RPMI7951 (cell line): ENCODE results near the gene SFT2D3. TPM values are rescaled to one million over a fixed set of nuclear protein-coding genes. Genes with fewer than 3 reads are reported as not detected.

Experiments used
- DNase-seq: peaks from one replicate; pipeline ENCODE4 v3.0.0-alpha.2; 2012; ENCODE audit warnings: low read depth
- total RNA-seq: library from RNA; depleted of rRNA; stranded (reverse); fragments of >200 nt; shearing (Covaris generic); gene quantifications from 2 replicates; pipeline ENCODE4 v1.2.3, GENCODE V29; 2014

The SFT2D3 gene
- total RNA-seq, 1 experiment from 2014 or later, result 8.5 TPM

- DNase-seq, result no peak
These were observed 20.0 kb upstream of the SFT2D3 start for GRCh38 chr2:127681288-127681804.

GRCh38 chr2:127681976-127682857, 19.1 kb upstream of the SFT2D3 start:
- DNase-seq, result no peak

- DNase-seq, result no peak
These were observed 18.2 kb upstream of the SFT2D3 start for GRCh38 chr2:127683056-127683455.

GRCh38 chr2:127683757-127684156, 17.5 kb upstream of the SFT2D3 start:
- DNase-seq, result no peak

GRCh38 chr2:127685410-127686080, 15.8 kb upstream of the SFT2D3 start:
- DNase-seq, result no peak

GRCh38 chr2:127688405-127688804, 12.9 kb upstream of the SFT2D3 start:
- no peak for DNase-seq

GRCh38 chr2:127690696-127691095, 10.6 kb upstream of the SFT2D3 start:
- no peak for DNase-seq

- no peak for DNase-seq
These were observed 6.3 kb upstream of the SFT2D3 start for GRCh38 chr2:127694986-127695385.

GRCh38 chr2:127695491-127696472, 5.5 kb upstream of the SFT2D3 start:
- peak; percentile 81 for DNase-seq

GRCh38 chr2:127697482-127698180, 3.7 kb upstream of the SFT2D3 start:
- no peak for DNase-seq

GRCh38 chr2:127698553-127699355, 2.5 kb upstream of the SFT2D3 start:
- DNase-seq, result no peak

- DNase-seq, result peak; percentile 69
These were observed 637 bp upstream of the SFT2D3 start for GRCh38 chr2:127700527-127701192.

GRCh38 chr2:127701651-127702394, 526 bp downstream of the SFT2D3 start:
- DNase-seq, result peak; percentile 81

GRCh38 chr2:127702395-127703009, 1.2 kb downstream of the SFT2D3 start:
- no peak for DNase-seq

- DNase-seq, result no peak
These were observed 2.0 kb downstream of the SFT2D3 start for GRCh38 chr2:127703282-127703681.

GRCh38 chr2:127704641-127705390, 3.5 kb downstream of the SFT2D3 start:
- DNase-seq, result no peak

GRCh38 chr2:127705391-127706065, 4.2 kb downstream of the SFT2D3 start:
- no peak for DNase-seq
